IPS-NIHi7 (cell line): Measurements from ENCODE around the gene ARHGAP11B.
A peak's percentile ranks its signal among the peaks of the same experiment; 100 is the strongest.
"Not testable (repeated sequence)": the region's sequence is repeated elsewhere in the genome, so short reads cannot be mapped to it uniquely, and the experiment has no call there.

Source experiments
- DNase-seq: peaks from one replicate; pipeline ENCODE4 v3.0.0; 2012; ENCODE audit warnings: mixed read lengths; ENCODE audit errors: extremely low spot score

The ARHGAP11B gene

GRCh38 chr15:30625436-30626193 is at the start of gene ARHGAP11B:
TSS of gene ARHGAP11B (plus strand) at chr15:30626128.
- peak; percentile 70 for DNase-seq

- DNase-seq = not testable (repeated sequence)
Measured at GRCh38 chr15:30579394-30579970, 46.4 kb upstream of the ARHGAP11B start.

- DNase-seq = not testable (repeated sequence)
Measured at GRCh38 chr15:30580716-30581115, 45.2 kb upstream of the ARHGAP11B start.

GRCh38 chr15:30598953-30599352 is 27.0 kb upstream of the ARHGAP11B start:
- DNase-seq = not testable (repeated sequence)

GRCh38 chr15:30603796-30604195 is 22.1 kb upstream of the ARHGAP11B start, which contains the start of gene GOLGA8H:
TSS of gene GOLGA8H (plus strand) at chr15:30604028. CDS start at chr15:30604126, 98 bp downstream.
- DNase-seq = not testable (repeated sequence)

GRCh38 chr15:30612271-30612670 is 13.7 kb upstream of the ARHGAP11B start:
- DNase-seq = not testable (repeated sequence)

GRCh38 chr15:30621342-30621741 is 4.6 kb upstream of the ARHGAP11B start:
- not testable (repeated sequence) for DNase-seq

- not testable (repeated sequence) for DNase-seq
Measured at GRCh38 chr15:30626194-30626565, 252 bp downstream of the ARHGAP11B start.

- DNase-seq = not testable (repeated sequence)
Measured at GRCh38 chr15:30626632-30627031, 704 bp downstream of the ARHGAP11B start.

GRCh38 chr15:30650012-30650929 is 24.3 kb downstream of the ARHGAP11B start:
- no peak for DNase-seq

GRCh38 chr15:30661154-30661553 is 35.2 kb downstream of the ARHGAP11B start:
- DNase-seq = not testable (repeated sequence)

GRCh38 chr15:30669621-30670020 is 43.7 kb downstream of the ARHGAP11B start:
- DNase-seq = not testable (repeated sequence)

- DNase-seq = no peak
Measured at GRCh38 chr15:30670056-30670455, 44.1 kb downstream of the ARHGAP11B start.

GRCh38 chr15:30671309-30671708 is 45.4 kb downstream of the ARHGAP11B start:
- DNase-seq = no peak

- no peak for DNase-seq
Measured at GRCh38 chr15:30675126-30675525, 49.2 kb downstream of the ARHGAP11B start.

- not testable (repeated sequence) for DNase-seq
Measured at GRCh38 chr15:30675891-30676290, 50.0 kb downstream of the ARHGAP11B start.

GRCh38 chr15:30680997-30681396 is 55.1 kb downstream of the ARHGAP11B start:
- not testable (repeated sequence) for DNase-seq

- not testable (repeated sequence) for DNase-seq
Measured at GRCh38 chr15:30685709-30686285, 59.9 kb downstream of the ARHGAP11B start.

GRCh38 chr15:30686651-30687050 is 60.7 kb downstream of the ARHGAP11B start:
- not testable (repeated sequence) for DNase-seq
